ENCODE results near the gene CHD1.

The CHD1 gene

DNA sequence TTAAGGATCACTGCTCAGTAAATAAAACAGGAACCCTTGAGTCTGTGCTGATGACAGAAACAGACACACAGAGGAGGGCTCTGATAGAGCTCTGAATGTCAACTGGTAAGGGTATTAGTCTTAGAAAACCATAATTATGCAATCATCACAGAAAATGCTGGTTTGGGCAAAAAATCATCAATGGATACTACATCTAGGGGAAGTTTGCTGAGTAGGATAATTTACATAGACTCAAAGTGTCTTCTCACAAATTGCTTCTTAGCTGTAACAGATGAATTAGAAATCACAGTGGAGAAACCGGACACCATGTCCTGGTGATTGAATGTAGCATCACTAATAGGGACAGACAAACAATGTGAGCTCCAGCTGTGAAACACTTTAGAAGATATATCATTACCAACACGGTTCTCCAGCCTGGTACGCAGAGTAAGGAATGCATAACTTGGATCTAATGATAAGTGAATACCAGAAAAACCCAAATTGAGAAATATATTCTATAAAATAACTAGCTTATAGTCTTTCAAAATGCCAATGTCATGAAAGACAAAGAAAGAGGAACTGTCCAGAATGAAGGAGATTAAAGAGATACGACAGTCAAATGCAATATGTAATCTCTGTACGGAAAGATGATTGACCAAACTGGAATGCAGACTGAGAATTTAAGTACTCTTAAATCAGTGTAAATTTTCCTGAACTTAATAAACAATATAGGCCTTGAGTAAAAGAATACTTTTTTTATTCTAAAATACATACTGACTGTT is 17.3 kb downstream of the CHD1 start:
- TF ChIP-seq MYC (IDR thresholded peaks at IDR 0.05; ENCODE audit: low read depth, low read length) (no peak), POLR2A (IDR thresholded peaks at IDR 0.05; ENCODE audit: extremely low read depth, insufficient read length) (no peak)
- TF ChIP-seq, protein P1, sequence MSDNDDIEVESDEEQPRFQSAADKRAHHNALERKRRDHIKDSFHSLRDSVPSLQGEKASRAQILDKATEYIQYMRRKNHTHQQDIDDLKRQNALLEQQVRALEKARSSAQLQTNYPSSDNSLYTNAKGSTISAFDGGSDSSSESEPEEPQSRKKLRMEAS (IDR thresholded peaks at IDR 0.05; ENCODE audit: low read depth, low read length), result no peak
- TF ChIP-seq, protein P2, sequence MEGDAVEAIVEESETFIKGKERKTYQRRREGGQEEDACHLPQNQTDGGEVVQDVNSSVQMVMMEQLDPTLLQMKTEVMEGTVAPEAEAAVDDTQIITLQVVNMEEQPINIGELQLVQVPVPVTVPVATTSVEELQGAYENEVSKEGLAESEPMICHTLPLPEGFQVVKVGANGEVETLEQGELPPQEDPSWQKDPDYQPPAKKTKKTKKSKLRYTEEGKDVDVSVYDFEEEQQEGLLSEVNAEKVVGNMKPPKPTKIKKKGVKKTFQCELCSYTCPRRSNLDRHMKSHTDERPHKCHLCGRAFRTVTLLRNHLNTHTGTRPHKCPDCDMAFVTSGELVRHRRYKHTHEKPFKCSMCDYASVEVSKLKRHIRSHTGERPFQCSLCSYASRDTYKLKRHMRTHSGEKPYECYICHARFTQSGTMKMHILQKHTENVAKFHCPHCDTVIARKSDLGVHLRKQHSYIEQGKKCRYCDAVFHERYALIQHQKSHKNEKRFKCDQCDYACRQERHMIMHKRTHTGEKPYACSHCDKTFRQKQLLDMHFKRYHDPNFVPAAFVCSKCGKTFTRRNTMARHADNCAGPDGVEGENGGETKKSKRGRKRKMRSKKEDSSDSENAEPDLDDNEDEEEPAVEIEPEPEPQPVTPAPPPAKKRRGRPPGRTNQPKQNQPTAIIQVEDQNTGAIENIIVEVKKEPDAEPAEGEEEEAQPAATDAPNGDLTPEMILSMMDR (IDR thresholded peaks at IDR 0.05; ENCODE audit: low read depth, low read length), result no peak
- H3K4me3 ChIP-seq (ENCODE audit: low read depth, low read length), result no peak overlapping the region
- DNase-seq (ENCODE audit: low read depth), result no peak

DNA sequence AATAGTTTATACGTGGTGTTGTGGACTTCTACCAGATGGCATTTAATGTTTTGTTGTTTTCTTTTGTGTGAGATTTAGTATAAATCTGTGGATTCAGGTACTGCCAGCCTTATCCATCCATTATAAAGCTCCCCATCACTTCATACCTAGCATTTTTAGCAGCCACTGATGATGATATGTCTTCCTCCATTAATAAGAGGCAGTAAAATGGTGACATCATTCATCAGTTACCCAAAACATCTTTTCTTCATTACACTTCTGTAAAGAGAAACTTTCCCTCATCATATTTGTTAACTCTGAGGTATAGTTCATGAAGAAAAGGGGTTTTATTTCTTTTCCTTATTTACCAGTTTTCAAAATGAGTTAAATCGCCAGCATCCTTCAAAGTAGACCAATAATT is 19.4 kb downstream of the CHD1 start:
- TF ChIP-seq, protein P1 (IDR thresholded peaks at IDR 0.05; ENCODE audit: low read depth, low read length), result no peak
- TF ChIP-seq POLR2A (IDR thresholded peaks at IDR 0.05; ENCODE audit: extremely low read depth, insufficient read length), result no peak
- TF ChIP-seq, protein P2 (IDR thresholded peaks at IDR 0.05; ENCODE audit: low read depth, low read length), result no peak
- TF ChIP-seq MYC (IDR thresholded peaks at IDR 0.05; ENCODE audit: low read depth, low read length), result no peak
- H3K4me3 ChIP-seq (ENCODE audit: low read depth, low read length), result no peak overlapping the region
- no peak for DNase-seq (ENCODE audit: low read depth)

DNA sequence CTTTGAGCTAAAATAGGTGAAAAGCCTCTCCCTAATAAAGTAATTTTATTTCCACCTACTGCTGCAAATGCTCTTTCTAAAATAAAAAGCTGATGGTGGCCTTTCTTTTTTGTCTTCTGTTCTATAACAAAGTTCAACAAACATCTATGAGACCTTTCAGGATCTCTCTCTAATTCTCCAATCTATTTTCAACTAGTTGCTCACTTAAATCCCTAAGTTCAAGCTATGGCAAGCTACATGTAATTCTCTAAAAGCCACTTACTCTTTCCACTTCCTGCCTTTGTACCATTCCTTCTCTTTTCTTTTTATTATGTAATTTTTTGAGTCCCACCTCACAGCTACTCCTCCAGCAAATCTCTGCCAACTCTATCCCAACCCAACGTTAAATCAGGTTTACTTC is 20.9 kb downstream of the CHD1 start:
- no peak overlapping the region for H3K4me3 ChIP-seq (ENCODE audit: low read depth, low read length)
- DNase-seq (ENCODE audit: low read depth), result no peak
- TF ChIP-seq, protein P1 (IDR thresholded peaks at IDR 0.05; ENCODE audit: low read depth, low read length), result no peak
- TF ChIP-seq, protein P2 (IDR thresholded peaks at IDR 0.05; ENCODE audit: low read depth, low read length), result no peak

DNA sequence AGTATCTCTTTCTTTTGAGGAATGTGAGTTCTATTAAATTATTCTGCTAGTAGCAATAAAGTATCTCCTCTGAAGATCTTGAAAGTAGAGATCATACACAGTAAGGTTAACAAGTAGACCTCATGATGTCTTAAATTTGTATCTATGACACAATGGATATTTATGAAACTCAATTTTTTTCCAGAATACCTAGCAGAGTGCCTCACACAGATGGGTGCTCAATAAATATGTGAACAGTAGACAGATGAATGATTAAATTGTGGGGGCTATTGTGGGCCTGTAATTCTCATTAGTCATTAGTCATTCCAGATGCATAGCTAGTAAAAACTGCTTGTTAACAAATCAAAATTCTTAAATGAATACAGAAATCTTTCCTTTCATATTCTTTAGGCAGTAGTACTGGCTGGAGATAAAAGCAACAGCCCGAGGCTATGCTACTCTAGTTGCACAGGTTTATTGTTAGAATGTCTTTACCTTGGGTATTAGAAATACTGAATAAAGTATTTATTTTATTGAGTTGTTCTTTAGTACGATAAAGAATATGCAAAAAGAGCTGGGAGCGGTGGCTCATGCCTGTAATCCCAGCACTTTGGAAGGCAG is 22.0 kb downstream of the CHD1 start:
- TF ChIP-seq, protein P2 (IDR thresholded peaks at IDR 0.05; ENCODE audit: low read depth, low read length), result no peak
- TF ChIP-seq POLR2A (IDR thresholded peaks at IDR 0.05; ENCODE audit: extremely low read depth, insufficient read length) (no peak), MYC (IDR thresholded peaks at IDR 0.05; ENCODE audit: low read depth, low read length) (no peak)
- TF ChIP-seq, protein P1 (IDR thresholded peaks at IDR 0.05; ENCODE audit: low read depth, low read length), result no peak
- no peak for DNase-seq (ENCODE audit: low read depth)
- H3K4me3 ChIP-seq (ENCODE audit: low read depth, low read length), result no peak overlapping the region

DNA sequence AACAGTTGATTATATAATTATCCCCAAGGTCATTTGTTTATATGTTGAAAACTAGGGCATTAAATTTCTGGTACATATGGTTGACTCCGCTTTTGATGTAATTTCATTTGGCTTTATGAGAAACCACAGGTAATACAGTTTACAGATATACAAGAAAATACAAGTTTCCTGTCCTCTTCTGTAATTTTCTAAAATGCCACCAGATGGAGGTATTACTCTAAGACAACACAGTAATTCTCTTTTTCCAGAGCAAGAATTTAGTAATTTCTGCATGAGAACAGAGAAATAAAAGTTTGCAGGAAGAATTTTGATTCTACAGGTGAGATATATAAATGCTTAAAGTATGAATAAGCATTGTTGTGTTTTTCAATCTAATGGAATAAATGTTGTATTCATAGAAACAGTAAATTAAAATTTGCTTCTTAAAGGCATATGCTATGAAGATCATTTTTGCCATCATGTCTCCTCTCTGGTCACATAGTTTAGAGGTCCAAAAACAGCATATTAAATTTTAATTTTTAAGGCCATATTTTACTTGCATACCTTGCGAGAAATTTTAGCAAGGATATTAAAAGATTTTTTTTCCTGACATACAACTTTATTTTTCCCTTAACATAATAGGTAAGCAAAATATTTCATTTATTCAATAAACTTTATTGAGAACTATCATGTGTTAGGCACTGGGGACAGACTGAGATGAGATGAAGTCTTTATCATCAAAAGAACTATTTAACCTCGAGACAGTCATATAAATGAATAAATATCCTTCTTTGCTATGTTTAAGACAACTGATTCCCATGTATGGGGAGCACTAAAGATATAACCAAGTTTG is 22.7 kb downstream of the CHD1 start:
- DNase-seq (ENCODE audit: low read depth), result peak; percentile 53

More for the DNA sequence above, 22.7 kb downstream of the CHD1 start:
- no peak overlapping the region for H3K4me3 ChIP-seq (ENCODE audit: low read depth, low read length)
- TF ChIP-seq POLR2A (IDR thresholded peaks at IDR 0.05; ENCODE audit: extremely low read depth, insufficient read length), result no peak
- TF ChIP-seq, protein P2 (IDR thresholded peaks at IDR 0.05; ENCODE audit: low read depth, low read length), result peak; percentile 7

All from NB4 (cell line).